ENCODE data around the gene FGF1.

GRCh38 chr5:142587354-142587965, 98.4 kb downstream of the FGF1 start:
- TF ChIP-seq CTCF (IDR thresholded peaks at IDR 0.05), result peak; percentile 86
- no peak for TF ChIP-seq POLR2AphosphoS5 (IDR thresholded peaks at IDR 0.05; ENCODE audit: low read depth, low read length)
- TF ChIP-seq REST (IDR thresholded peaks at IDR 0.05; ENCODE audit: insufficient read depth in 1 of 2, low read depth in 2 of 2, low read length in 1 of 2), result no peak
- TF ChIP-seq SIN3A (IDR thresholded peaks at IDR 0.05; ENCODE audit: borderline replicate concordance, insufficient read depth, low read depth, low read length), result no peak
- no peak for TF ChIP-seq TCF7L2 (IDR thresholded peaks at IDR 0.05; ENCODE audit: low read depth, low read length)

Data from Panc1 (cell line).